ENCODE data around the gene DCAF8. TPM values are rescaled to one million over a fixed set of nuclear protein-coding genes. Genes with fewer than 3 reads are reported as not detected.

DCAF8 gene
- total RNA-seq, 4 donors from 2014 or later = 101 to 164 (median 134) TPM

DNA sequence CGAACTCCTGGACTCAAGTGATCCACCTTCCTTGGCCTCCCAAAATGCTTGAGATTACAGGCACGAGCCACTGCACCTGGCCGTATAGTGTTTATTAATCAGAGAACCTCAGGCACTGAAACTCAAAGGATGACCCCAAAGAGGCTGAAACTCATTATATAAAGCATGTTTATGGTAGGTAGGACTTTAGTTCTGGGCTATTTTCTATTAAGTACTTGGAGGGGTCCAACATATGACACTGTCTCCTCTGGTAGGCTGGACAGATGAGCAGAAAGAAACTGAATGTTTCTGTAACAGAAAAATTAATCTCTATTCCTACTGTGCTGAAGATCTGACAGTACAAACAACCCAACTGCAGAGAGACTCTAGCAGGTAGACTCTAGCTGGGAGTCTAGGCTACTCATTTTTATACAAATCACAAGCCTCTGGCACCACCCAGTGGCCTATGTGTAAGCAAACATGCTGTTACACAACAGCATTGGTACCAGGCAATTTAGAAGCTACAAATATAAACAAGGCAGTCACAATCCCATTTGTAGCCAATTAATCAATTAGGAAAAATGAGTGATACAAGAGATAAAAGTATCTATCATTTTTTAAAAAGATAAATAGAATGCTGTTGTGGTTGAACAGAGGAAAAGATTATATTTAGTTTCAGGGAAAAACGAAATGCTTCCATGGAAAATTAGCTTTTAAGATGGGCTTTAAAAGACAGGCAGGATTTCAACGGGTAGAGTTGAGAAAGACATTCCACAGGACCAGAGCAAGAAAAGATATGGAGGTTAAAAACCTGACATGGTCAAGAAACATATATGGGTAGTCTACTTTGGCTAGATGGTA, 10.4 kb downstream of the DCAF8 start:
- peak; percentile 74 for ATAC-seq (ENCODE audit: low FRiP score)
- no peak for DNase-seq (ENCODE audit: low spot score)
- TF ChIP-seq, protein P1, sequence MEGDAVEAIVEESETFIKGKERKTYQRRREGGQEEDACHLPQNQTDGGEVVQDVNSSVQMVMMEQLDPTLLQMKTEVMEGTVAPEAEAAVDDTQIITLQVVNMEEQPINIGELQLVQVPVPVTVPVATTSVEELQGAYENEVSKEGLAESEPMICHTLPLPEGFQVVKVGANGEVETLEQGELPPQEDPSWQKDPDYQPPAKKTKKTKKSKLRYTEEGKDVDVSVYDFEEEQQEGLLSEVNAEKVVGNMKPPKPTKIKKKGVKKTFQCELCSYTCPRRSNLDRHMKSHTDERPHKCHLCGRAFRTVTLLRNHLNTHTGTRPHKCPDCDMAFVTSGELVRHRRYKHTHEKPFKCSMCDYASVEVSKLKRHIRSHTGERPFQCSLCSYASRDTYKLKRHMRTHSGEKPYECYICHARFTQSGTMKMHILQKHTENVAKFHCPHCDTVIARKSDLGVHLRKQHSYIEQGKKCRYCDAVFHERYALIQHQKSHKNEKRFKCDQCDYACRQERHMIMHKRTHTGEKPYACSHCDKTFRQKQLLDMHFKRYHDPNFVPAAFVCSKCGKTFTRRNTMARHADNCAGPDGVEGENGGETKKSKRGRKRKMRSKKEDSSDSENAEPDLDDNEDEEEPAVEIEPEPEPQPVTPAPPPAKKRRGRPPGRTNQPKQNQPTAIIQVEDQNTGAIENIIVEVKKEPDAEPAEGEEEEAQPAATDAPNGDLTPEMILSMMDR (IDR thresholded peaks at IDR 0.05) = peak in 1 of 3 donors; percentile 57

DNA sequence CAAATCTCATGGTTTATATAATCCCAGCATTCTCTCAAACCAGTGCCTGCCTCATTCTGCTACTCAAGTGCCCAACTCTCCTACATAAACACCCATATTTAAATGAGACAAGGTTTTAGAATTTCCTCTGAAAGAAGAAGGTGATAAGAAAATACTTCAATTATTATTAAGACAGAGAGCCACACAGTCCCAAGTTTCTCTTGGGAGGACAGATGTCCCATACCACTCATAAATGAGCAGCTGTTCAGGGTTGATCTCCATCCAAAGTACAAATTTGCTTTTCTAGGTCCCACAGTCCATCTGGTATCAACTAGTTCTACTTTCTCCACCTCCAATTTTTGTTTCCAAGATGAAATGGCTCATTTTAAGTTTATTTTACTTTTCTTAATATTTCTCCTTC, 11.3 kb downstream of the DCAF8 start:
- no peak for DNase-seq (ENCODE audit: low spot score)
- TF ChIP-seq, protein P1 (IDR thresholded peaks at IDR 0.05) = no peak
- ATAC-seq (ENCODE audit: low FRiP score) = no peak

DNA sequence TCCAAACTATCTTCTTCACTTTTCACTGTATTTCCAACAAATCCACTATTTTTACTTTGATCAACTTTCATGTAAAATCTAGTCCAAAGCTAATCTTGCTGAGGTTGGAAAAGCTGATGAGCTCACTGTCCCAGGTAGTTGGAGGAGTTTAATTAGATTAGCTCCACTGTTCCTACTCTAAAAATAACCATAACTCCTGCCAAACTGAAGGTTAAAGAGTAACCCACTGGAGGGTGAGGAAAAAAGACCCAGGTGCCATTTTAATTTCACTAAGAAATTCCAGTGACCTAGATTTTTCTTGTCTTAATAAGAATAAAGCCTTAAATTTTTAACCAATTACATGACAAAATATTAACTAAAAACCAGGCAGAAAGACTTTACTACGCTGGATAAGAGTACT, 15.3 kb downstream of the DCAF8 start:
- TF ChIP-seq, protein P1 (IDR thresholded peaks at IDR 0.05) = no peak
- DNase-seq (ENCODE audit: low spot score) = no peak
- ATAC-seq (ENCODE audit: low FRiP score) = no peak

DNA sequence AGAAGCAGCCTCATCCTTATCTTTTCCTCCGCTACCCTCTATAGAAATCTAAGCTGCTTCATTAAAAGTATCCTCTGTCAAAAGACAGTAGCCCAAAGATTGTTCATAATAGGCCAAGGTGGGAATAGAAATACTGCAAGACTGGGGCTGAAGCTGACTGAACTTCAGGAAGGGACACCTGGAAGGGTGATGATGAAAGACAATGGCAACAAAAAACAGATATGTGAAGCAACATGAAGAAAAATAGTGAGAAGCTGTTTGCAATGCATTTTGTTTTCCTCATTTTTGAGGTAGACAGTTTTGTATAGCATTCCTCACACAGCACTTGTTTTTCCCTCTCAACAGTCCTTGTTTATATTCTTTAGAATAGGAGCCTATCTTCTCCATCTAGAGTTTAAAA, 16.9 kb downstream of the DCAF8 start:
- TF ChIP-seq, protein P1 (IDR thresholded peaks at IDR 0.05) = no peak
- DNase-seq (ENCODE audit: low spot score) (no peak), ATAC-seq (ENCODE audit: low FRiP score) (no peak)

DNA sequence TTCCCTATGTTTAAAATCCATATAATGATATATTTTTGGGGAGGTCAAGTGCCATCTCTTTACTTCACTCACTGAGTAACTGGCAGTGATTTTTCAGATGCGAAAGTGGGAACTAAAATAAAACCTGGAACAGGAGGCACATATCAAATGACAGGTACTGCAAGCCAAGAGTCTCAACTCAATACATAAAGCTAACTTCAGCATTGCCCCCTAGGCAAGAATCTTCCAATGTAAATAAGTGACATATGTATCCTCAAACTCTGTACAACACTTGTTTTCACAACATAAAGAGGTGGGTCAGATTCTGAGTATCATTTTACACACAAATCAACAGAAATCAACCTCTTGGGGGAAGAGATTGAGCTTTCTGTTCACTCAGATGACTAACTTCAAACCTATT, 18.1 kb downstream of the DCAF8 start:
- ATAC-seq (ENCODE audit: low FRiP score) (no peak), DNase-seq (ENCODE audit: low spot score) (no peak)
- TF ChIP-seq, protein P1 (IDR thresholded peaks at IDR 0.05) = no peak

DNA sequence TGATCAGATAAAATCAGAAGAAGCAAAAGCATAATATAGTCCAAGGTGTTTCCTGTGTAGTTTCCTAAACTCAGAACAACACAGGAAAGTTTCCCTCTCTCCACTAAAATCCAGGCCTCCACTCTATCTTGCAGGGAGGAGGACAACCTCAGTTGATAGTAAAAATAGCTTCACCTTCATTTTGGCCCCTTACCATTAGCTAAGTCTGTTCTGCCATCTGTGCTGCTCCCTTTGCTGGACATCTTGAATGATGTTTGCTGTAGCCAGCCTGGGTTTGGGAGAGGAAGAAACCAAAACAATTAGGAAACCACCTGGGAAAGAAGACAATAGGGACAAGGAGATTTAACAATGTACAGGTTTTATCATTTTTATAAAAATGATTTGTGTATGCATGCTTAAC, 18.6 kb downstream of the DCAF8 start:
- ATAC-seq (ENCODE audit: low FRiP score) = no peak
- TF ChIP-seq, protein P1 (IDR thresholded peaks at IDR 0.05) = no peak
- no peak for DNase-seq (ENCODE audit: low spot score)

Data from omental fat pad (tissue), 4 donors.